Spleen (tissue), 11 donors: Measurements from ENCODE around the gene KDM8. TPM values are rescaled to one million over a fixed set of nuclear protein-coding genes. Genes with fewer than 3 reads are reported as not detected.

Experiments used
- DNase-seq: peaks from one replicate; pipeline ENCODE4 v3.0.0-alpha.2; 2020
- H3K27ac ChIP-seq, 8 donors: fragments of 200-600 bp; sonication (generic) in 7 of 8; 1 replicate in 4 of 8; 2 replicates in 4 of 8; pipeline versions ENCODE4 v1.5.0 to v1.8.0; 2016 to 2021; ENCODE audit warnings: inconsistent platforms in 4 of 8, mild to moderate bottlenecking in 4 of 8, moderate library complexity in 1 of 8
- H3K27me3 ChIP-seq, 7 donors: fragments of 200-600 bp; sonication (generic) in 6 of 7; replicated peaks in 1 of 7; 1 replicate in 4 of 7; 2 replicates in 3 of 7; pipeline versions ENCODE4 v1.5.0 to v1.8.0; 2016 to 2021; ENCODE audit warnings: inconsistent platforms in 3 of 7, mild to moderate bottlenecking in 1 of 7
- H3K36me3 ChIP-seq, 6 donors: fragments of 200-600 bp; sonication (generic) in 5 of 6; 1 replicate in 4 of 6; 2 replicates in 2 of 6; pipeline versions ENCODE4 v1.5.0 to v1.8.0; 2016 to 2021; ENCODE audit warnings: inconsistent platforms in 2 of 6
- H3K4me1 ChIP-seq, 6 donors: fragments of 200-600 bp; sonication (generic) in 5 of 6; 1 replicate in 3 of 6; 2 replicates in 3 of 6; pipeline versions ENCODE4 v1.5.0 to v1.8.0; 2016 to 2021; ENCODE audit warnings: inconsistent platforms in 3 of 6
- H3K4me3 ChIP-seq, 8 donors: fragments of 200-600 bp; sonication (generic) in 7 of 8; 1 replicate in 4 of 8; 2 replicates in 4 of 8; pipeline versions ENCODE4 v1.5.0 to v1.8.0; 2016 to 2021; ENCODE audit warnings: inconsistent platforms in 4 of 8, mild to moderate bottlenecking in 4 of 8, moderate library complexity in 2 of 8
- H3K9me3 ChIP-seq, 8 donors: fragments of 200-600 bp; sonication (generic) in 7 of 8; 1 replicate in 4 of 8; 2 replicates in 4 of 8; pipeline versions ENCODE4 v1.5.0 to v1.8.0; 2016 to 2021; ENCODE audit warnings: inconsistent platforms in 4 of 8
- CTCF ChIP-seq, 11 experiments: fragments of 200-600 bp in 7 of 11; fragments of 450-650 bp in 4 of 11; sonication (generic) in 4 of 11; IDR thresholded peaks in 8 of 11; conservative IDR thresholded peaks in 3 of 11; 1 replicate in 7 of 11; 2 replicates in 4 of 11; pipeline versions ENCODE4 v1.4.0 to v1.8.0; 2016 to 2021; ENCODE audit warnings: antibody characterized with exemption in 11 of 11, inconsistent platforms in 4 of 11, mild to moderate bottlenecking in 1 of 11
- POLR2A ChIP-seq, 3 donors: fragments of 450-650 bp; IDR thresholded peaks; one replicate each; pipeline ENCODE4 v1.5.1; 2017; ENCODE audit warnings: antibody characterized with exemption in 3 of 3, mild to moderate bottlenecking in 1 of 3
- POLR2AphosphoS5 ChIP-seq, 3 donors: sonication (generic); formaldehyde crosslinking; IDR thresholded peaks; one replicate each; pipeline ENCODE4 v1.5.1; 2017; ENCODE audit warnings: antibody characterized with exemption in 3 of 3
- WGBS, 5 donors: extraction: QIAGEN DNeasy Blood & Tissue Kit in 3 of 5; methylation state at CpG; one replicate each; pipeline versions ENCODE4 v1.1.5 to v1.1.7; 2013 to 2018; 5-methylcytosine and 5-hydroxymethylcytosine counted together
- intact Hi-C: fragments of 100-400 bp; cut with DNase I; formaldehyde crosslinking; loops from one replicate; pipeline ENCODE4 v1.15.0; 2023; ENCODE audit warnings: low total_unique reads
- polyA plus RNA-seq, 3 donors: library from polyadenylated mRNA; stranded (reverse); fragments of 200-250 nt; gene quantifications; one replicate each; pipeline ENCODE4 v1.2.1, GENCODE V29; 2013
- total RNA-seq, 7 donors: library from RNA; depleted of rRNA in 3 of 7; stranded (reverse); fragments of >200 nt in 3 of 7; fragmentation: NEBNext Ultra II Directional in 4 of 7; extraction: Animal tissue kit (Norgen Biotek cat#: 25700) in 4 of 7; gene quantifications; one replicate each; pipeline versions ENCODE4 v1.1.0 to v1.2.1, GENCODE V29; 2016 to 2021
- donor health status: healthy with polysubstance abuse.
- donor health status: DM: no; HTN: no; CAD: no; lungs with moderate emphysema.
- donor health status: DM: no; HTN: no; CAD: no.
- donor health status: Bipolar disorder and iron deficiency.
- donor health status: healthy.
- donor health status: DM: no; HTN: no; CAD: no.
- donor health status: DM: yes; HTN: yes; CAD: no.

Gene KDM8
- total and polyA plus RNA-seq, 10 donors = 5.2 to 14.7 (median 9.6) TPM

GRCh38 chr16:27223701-27224100 lies 20.4 kb downstream of the KDM8 start:
- intact Hi-C loops = no loop called here
- peaks cover 0 to 70% (median 29%) of the 10 kb centered on the region in 6 donors for H3K36me3 ChIP-seq
- DNase-seq = no peak
- TF ChIP-seq POLR2AphosphoS5 (IDR thresholded peaks at IDR 0.05) (no peak), CTCF (IDR thresholded peaks at IDR 0.05 in 8 of 11, conservative IDR thresholded peaks at IDR 0.05 in 3 of 11) (no peak), POLR2A (IDR thresholded peaks at IDR 0.05) (no peak)
- no peaks in the 10 kb centered on the region for H3K27me3 ChIP-seq
- peak overlapping the region in 1 of 8 donors; percentile 45 for H3K27ac ChIP-seq
- no peak overlapping the region for H3K4me3 ChIP-seq
- WGBS, 5 donors = 73 to 93% (median 89%) methylated on average over 3 to 6 of the region's 6 CpGs
- peaks cover 0 to 56% (median 24%) of the 10 kb centered on the region in 6 donors for H3K4me1 ChIP-seq
- no peaks in the 10 kb centered on the region for H3K9me3 ChIP-seq

- 81 to 91% (median 88%) methylated on average over 13 to 14 of the region's 14 CpGs for whole genome bisulfite sequencing, 5 donors
- peaks cover 1 to 62% (median 30%) of the 10 kb centered on the region in 6 donors for H3K4me1 ChIP-seq
- no peaks in the 10 kb centered on the region for H3K9me3 ChIP-seq
- H3K27ac ChIP-seq = peak overlapping the region in 1 of 8 donors; percentile 45
- H3K27me3 ChIP-seq = no peaks in the 10 kb centered on the region
- TF ChIP-seq POLR2A (IDR thresholded peaks at IDR 0.05) = no peak
- TF ChIP-seq CTCF (IDR thresholded peaks at IDR 0.05 in 8 of 11, conservative IDR thresholded peaks at IDR 0.05 in 3 of 11) = no peak
- peak; percentile 74 to 79 (median 79) for TF ChIP-seq POLR2AphosphoS5 (IDR thresholded peaks at IDR 0.05)
- DNase-seq = no peak
- no peak overlapping the region for H3K4me3 ChIP-seq
- intact Hi-C loops = no loop called here
- peaks cover 0 to 65% (median 24%) of the 10 kb centered on the region in 6 donors for H3K36me3 ChIP-seq
Observed at GRCh38 chr16:27224271-27224737, 21.0 kb downstream of the KDM8 start.

GRCh38 chr16:27224741-27225300 lies 21.5 kb downstream of the KDM8 start:
- DNase-seq = no peak
- 83 to 91% (median 89%) methylated on average over 18 to 19 of the region's 19 CpGs for WGBS, 5 donors
- intact Hi-C loops = no loop called here

More at GRCh38 chr16:27224741-27225300, 21.5 kb downstream of the KDM8 start:
- Histone ChIP-seq H3K4me1 (peaks cover 6 to 67% (median 36%) of the 10 kb centered on the region in 6 donors), H3K27me3 (no peaks in the 10 kb centered on the region), H3K36me3 (peaks cover 0 to 65% (median 22%) of the 10 kb centered on the region in 6 donors), H3K9me3 (no peaks in the 10 kb centered on the region), H3K4me3 (no peak overlapping the region), H3K27ac (peak overlapping the region in 2 of 8 donors; percentile 7 to 46)
- no peak for TF ChIP-seq POLR2AphosphoS5 (IDR thresholded peaks at IDR 0.05)
- TF ChIP-seq CTCF (IDR thresholded peaks at IDR 0.05 in 8 of 11, conservative IDR thresholded peaks at IDR 0.05 in 3 of 11) = no peak
- no peak for TF ChIP-seq POLR2A (IDR thresholded peaks at IDR 0.05)
